Measurements from ENCODE around the gene PLCL2. TPM values are rescaled to one million over a fixed set of nuclear protein-coding genes. Genes with fewer than 3 reads are reported as not detected.

The PLCL2 gene
- total and polyA plus RNA-seq, 10 of the 15 experiments (the other 5 are each of a cell fraction or from before 2014, with no cell fraction given), result 7.5 to 37.3 (median 21.7) TPM

- TF ChIP-seq REST (IDR thresholded peaks at IDR 0.05; ENCODE audit: low read depth, low read length) (no peak), IRF5 (IDR thresholded peaks at IDR 0.05; ENCODE audit: borderline replicate concordance) (no peak), BCL11A (IDR thresholded peaks at IDR 0.05; ENCODE audit: low read depth, low read length) (peak; percentile 46; the same call in 1 of the 2 replicates), SMAD5 (IDR thresholded peaks at IDR 0.05; ENCODE audit: low read depth) (no peak), YBX1 (IDR thresholded peaks at IDR 0.05) (no peak), ETV6 (conservative IDR thresholded peaks at IDR 0.05 in 1 of 2, IDR thresholded peaks at IDR 0.05 in 1 of 2; ENCODE audit: borderline replicate concordance in 1 of 2, low read depth in 1 of 2) (peak in 1 of 2 experiments; percentile 35; a peak in 1 of 4 replicates), BHLHE40 (IDR thresholded peaks at IDR 0.05; ENCODE audit: borderline replicate concordance in 1 of 2, low read depth in 2 of 2, low read length in 1 of 2) (0 out of 4 replicates have a peak, but pooled peaks of 1 of the 2 experiments have one; percentile 11), MAX (IDR thresholded peaks at IDR 0.05; ENCODE audit: low read depth, low read length) (0 out of 2 replicates have a peak, but pooled peaks have one; percentile 52), MTA3 (IDR thresholded peaks at IDR 0.05; ENCODE audit: borderline replicate concordance, low read length) (no peak), HDAC6 (IDR thresholded peaks at IDR 0.05; ENCODE audit: unreplicated experiment) (no peak), ELK1 (IDR thresholded peaks at IDR 0.05; ENCODE audit: low read depth, low read length) (no peak), IKZF2 (IDR thresholded peaks at IDR 0.05) (peak; percentile 42 to 43; a peak in 3 of 4 replicates), CBFB (IDR thresholded peaks at IDR 0.05; ENCODE audit: low read depth) (no peak)
Measured at GRCh38 chr3:17047162-17047561, 162.4 kb downstream of the PLCL2 start (continued).

Measured in GM12878 (cell line).